Mesothelial cell of epicardium (in vitro differentiated cells): ENCODE data around the gene GASK1A. TPM values are rescaled to one million over a fixed set of nuclear protein-coding genes. Genes with fewer than 3 reads are reported as not detected.

Experiments used
- DNase-seq, 2 experiments: peaks; one replicate each; pipeline ENCODE4 v3.0.0; 2021; ENCODE audit warnings: low spot score in 2 of 2; ENCODE audit not compliant: unreplicated experiment in 2 of 2
- H3K27ac Mint-ChIP-seq: 2 replicates; pipeline ENCODE4 v1.8.0; 2021; ENCODE audit warnings: mixed read lengths
- H3K27me3 Mint-ChIP-seq: 2 replicates; pipeline ENCODE4 v1.8.0; 2021; ENCODE audit warnings: low read depth, mixed read lengths
- H3K36me3 Mint-ChIP-seq: 2 replicates; pipeline ENCODE4 v1.8.0; 2021; ENCODE audit warnings: mixed read lengths
- H3K4me1 Mint-ChIP-seq: 2 replicates; pipeline ENCODE4 v1.8.0; 2021; ENCODE audit warnings: mixed read lengths
- H3K4me3 Mint-ChIP-seq: 2 replicates; pipeline ENCODE4 v1.8.0; 2021; ENCODE audit warnings: mild to moderate bottlenecking, moderate library complexity, mixed read lengths
- H3K9me3 Mint-ChIP-seq: 2 replicates; pipeline ENCODE4 v1.8.0; 2021; ENCODE audit warnings: mixed read lengths
- total RNA-seq: library from RNA; stranded (reverse); gene quantifications from 3 replicates; pipeline ENCODE4 v1.2.1, GENCODE V29; 2021
- TF ChIP-seq, protein P1 (sequence below): fragments of 200-600 bp; sonication (generic); IDR thresholded peaks from one replicate; pipeline ENCODE4 v1.5.0; 2021; ENCODE audit warnings: antibody characterized with exemption; ENCODE audit not compliant: unreplicated experiment

The GASK1A gene
- total RNA-seq, 1 donor from 2014 or later, result 1.6 TPM

DNA sequence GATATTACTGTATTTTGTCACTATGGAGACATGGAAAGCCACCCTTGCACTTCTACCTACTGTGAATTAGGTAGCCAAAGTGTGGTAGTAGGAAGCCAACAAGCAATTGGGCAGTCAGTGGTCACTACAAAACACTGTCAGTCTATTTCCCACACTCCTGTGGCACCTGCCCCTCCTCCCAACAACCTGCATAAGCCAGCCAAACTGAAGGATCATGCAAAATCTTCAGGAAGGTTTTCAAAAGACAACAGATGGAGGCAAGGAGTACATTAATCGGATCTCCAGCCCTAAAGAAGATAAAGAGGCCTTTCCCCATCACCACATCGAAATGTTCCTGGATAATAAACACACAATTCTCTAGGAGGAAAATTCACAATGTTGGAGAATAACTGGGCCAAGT is 114.9 kb downstream of the GASK1A start:
- H3K36me3 Mint-ChIP-seq, result no peaks in the 10 kb centered on the region

DNA sequence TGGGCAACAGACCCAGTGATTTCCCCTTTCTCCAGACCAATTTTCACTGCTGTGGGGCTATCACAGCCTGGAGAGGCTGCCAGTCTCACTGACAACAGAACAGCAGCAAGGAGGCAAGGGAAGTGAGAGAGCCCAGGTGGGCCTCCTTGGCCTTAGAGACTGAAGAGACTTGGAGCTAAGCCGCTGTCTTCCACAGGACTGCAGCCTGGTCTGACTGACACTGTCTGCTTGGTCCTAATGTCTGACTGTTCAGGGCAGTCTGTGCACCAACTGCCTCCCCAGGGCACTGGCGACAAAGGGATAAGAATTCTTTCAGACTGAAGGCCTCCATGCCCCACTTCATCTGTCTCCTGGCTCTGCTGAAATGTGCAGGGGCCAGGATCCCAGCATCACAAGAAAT is 115.3 kb downstream of the GASK1A start:
- Mint-ChIP-seq H3K27ac (no peak overlapping the region), H3K4me3 (no peak overlapping the region), H3K27me3 (no peaks in the 10 kb centered on the region), H3K4me1 (no peaks in the 10 kb centered on the region), H3K36me3 (no peaks in the 10 kb centered on the region), H3K9me3 (no peaks in the 10 kb centered on the region)
- TF ChIP-seq, protein P1, sequence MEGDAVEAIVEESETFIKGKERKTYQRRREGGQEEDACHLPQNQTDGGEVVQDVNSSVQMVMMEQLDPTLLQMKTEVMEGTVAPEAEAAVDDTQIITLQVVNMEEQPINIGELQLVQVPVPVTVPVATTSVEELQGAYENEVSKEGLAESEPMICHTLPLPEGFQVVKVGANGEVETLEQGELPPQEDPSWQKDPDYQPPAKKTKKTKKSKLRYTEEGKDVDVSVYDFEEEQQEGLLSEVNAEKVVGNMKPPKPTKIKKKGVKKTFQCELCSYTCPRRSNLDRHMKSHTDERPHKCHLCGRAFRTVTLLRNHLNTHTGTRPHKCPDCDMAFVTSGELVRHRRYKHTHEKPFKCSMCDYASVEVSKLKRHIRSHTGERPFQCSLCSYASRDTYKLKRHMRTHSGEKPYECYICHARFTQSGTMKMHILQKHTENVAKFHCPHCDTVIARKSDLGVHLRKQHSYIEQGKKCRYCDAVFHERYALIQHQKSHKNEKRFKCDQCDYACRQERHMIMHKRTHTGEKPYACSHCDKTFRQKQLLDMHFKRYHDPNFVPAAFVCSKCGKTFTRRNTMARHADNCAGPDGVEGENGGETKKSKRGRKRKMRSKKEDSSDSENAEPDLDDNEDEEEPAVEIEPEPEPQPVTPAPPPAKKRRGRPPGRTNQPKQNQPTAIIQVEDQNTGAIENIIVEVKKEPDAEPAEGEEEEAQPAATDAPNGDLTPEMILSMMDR, result no peak
- DNase-seq, result no peak

More for the DNA sequence above, 114.9 kb downstream of the GASK1A start:
- Mint-ChIP-seq H3K27ac (no peak overlapping the region), H3K4me3 (no peak overlapping the region), H3K4me1 (no peaks in the 10 kb centered on the region), H3K27me3 (no peaks in the 10 kb centered on the region), H3K9me3 (no peaks in the 10 kb centered on the region)
- TF ChIP-seq, protein P1, result no peak
- DNase-seq, result no peak

DNA sequence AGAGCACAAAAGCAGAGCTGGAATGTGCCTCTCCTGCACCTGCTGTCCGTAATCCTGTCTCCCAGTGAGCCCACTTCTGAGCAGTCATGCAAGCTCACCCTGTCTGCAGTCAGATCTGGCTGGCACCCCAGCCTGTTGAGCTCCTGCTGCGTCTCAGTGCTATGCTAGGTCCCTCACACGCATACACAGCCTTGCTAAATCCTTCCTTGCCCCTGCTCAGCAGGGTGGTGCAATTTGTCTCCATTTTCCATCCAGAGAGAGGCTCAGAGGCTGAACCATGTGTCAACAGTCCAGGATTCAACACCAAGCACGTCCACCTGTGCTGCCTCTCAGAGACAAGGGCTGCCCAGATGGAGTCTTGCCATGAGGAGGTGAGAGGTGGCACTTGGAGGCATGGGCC is 115.7 kb downstream of the GASK1A start:
- H3K4me1 Mint-ChIP-seq, result no peaks in the 10 kb centered on the region
- TF ChIP-seq, protein P1, result no peak
- H3K36me3 Mint-ChIP-seq, result no peaks in the 10 kb centered on the region
- H3K9me3 Mint-ChIP-seq, result no peaks in the 10 kb centered on the region
- DNase-seq, result no peak
- no peaks in the 10 kb centered on the region for H3K27me3 Mint-ChIP-seq
- H3K27ac Mint-ChIP-seq, result no peak overlapping the region
- no peak overlapping the region for H3K4me3 Mint-ChIP-seq

DNA sequence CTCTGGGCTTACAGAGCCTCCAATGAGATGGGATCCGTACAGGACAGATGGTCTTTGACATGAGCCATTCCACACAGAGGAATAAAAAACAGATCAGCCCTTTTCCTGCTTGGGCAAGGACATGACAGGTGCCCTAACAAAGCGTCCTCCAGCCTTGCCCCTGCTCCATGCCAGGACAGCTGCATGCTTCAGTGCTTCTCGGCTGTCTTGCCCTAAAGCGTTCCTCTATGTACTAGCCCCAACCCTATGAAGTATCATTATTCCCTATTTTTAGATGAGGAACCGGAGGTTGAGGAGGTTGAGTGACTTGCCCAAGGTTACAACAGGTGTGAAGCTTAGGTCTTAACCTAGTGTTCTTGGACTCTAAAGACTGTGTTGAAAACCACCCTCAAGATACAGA is 116.3 kb downstream of the GASK1A start:
- DNase-seq, result no peak
- H3K36me3 Mint-ChIP-seq, result no peaks in the 10 kb centered on the region
- H3K27ac Mint-ChIP-seq, result no peak overlapping the region
- no peaks in the 10 kb centered on the region for H3K4me1 Mint-ChIP-seq
- H3K9me3 Mint-ChIP-seq, result no peaks in the 10 kb centered on the region
- no peaks in the 10 kb centered on the region for H3K27me3 Mint-ChIP-seq
- TF ChIP-seq, protein P1, result no peak
- H3K4me3 Mint-ChIP-seq, result no peak overlapping the region

DNA sequence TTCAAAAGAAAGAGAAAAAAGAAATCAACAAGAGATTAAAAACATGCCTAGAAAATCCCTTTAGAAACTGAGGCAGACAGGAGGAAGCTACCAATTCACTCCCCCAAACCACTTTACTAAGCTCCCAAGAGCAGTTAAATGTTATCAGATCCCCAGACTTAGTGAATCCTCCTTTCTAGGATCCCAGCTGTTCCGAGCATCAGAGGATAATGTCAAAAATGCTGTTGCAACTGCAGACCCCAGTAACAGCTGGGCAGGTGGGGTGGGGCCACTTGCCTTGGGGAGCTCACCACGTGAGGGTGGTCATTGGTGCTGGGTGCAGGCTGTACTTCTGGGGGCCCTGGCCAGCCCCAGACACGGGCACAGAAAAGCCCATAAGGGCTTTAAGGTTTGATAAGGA is 117.7 kb downstream of the GASK1A start:
- DNase-seq, result no peak
- Mint-ChIP-seq H3K4me1 (no peaks in the 10 kb centered on the region), H3K27me3 (no peaks in the 10 kb centered on the region), H3K27ac (no peak overlapping the region), H3K4me3 (no peak overlapping the region), H3K9me3 (no peaks in the 10 kb centered on the region), H3K36me3 (no peaks in the 10 kb centered on the region)
- TF ChIP-seq, protein P1, result no peak
